Neural cell (in vitro differentiated cells): ENCODE data around the gene LRRC26. TPM values are rescaled to one million over a fixed set of nuclear protein-coding genes. Genes with fewer than 3 reads are reported as not detected.
"Not testable (repeated sequence)": the region's sequence is repeated elsewhere in the genome, so short reads cannot be mapped to it uniquely, and the experiment has no call there.

Experiments
- H2AFZ ChIP-seq: fragments of 200-600, 300-800 bp; sonication (generic), shearing (Covaris generic); 2 replicates; pipeline ENCODE4 v1.6.0; 2014; ENCODE audit warnings: low read depth, mild to moderate bottlenecking, antibody characterized with exemption, low read length, moderate library complexity
- H3F3A ChIP-seq: fragments of 200-600 bp; shearing (Covaris generic); 2 replicates; pipeline ENCODE4 v1.6.1; 2016; ENCODE audit warnings: mild to moderate bottlenecking, moderate library complexity, mixed read lengths, antibody characterized with exemption, low read length; ENCODE audit not compliant: insufficient read depth, poor library complexity, severe bottlenecking
- H3K27ac ChIP-seq: fragments of 200-600, 300-800 bp; sonication (generic), shearing (Covaris generic); 2 replicates; pipeline ENCODE4 v1.5.1; 2014; ENCODE audit warnings: mild to moderate bottlenecking, low read length, moderate library complexity
- H3K27me3 ChIP-seq: fragments of 300-800, 200-600 bp; sonication (generic), shearing (Covaris generic); 2 replicates; pipeline ENCODE4 v1.6.0; 2014; ENCODE audit warnings: mild to moderate bottlenecking, low read depth, low read length, moderate library complexity; ENCODE audit not compliant: insufficient read depth
- H3K36me3 ChIP-seq: fragments of 300-800, 200-600 bp; sonication (generic), shearing (Covaris generic); 2 replicates; pipeline ENCODE4 v1.5.1; 2014; ENCODE audit warnings: mild to moderate bottlenecking, antibody characterized with exemption, low read length, moderate library complexity; ENCODE audit not compliant: insufficient read depth
- H3K4me2 ChIP-seq: fragments of 300-800, 200-600 bp; sonication (generic), shearing (Covaris generic); 2 replicates; pipeline ENCODE4 v1.6.0; 2014; ENCODE audit warnings: mild to moderate bottlenecking, low read length
- H3K4me3 ChIP-seq: fragments of 300-800, 200-600 bp; sonication (generic), shearing (Covaris generic); 2 replicates; pipeline ENCODE4 v1.5.1; 2014; ENCODE audit warnings: mild to moderate bottlenecking, low read length, moderate library complexity
- H3K79me2 ChIP-seq: fragments of 200-600 bp; shearing (Covaris generic); replicated peaks from 2 replicates; pipeline ENCODE4 v1.6.0; 2014; ENCODE audit warnings: mild to moderate bottlenecking, low read length, moderate library complexity; ENCODE audit not compliant: insufficient read depth
- H3K9ac ChIP-seq: fragments of 300-800, 200-600 bp; sonication (generic), shearing (Covaris generic); 2 replicates; pipeline ENCODE4 v1.6.1; 2016; ENCODE audit warnings: mild to moderate bottlenecking, low read length, mixed read lengths
- H3K9me2 ChIP-seq: fragments of 200-600 bp; shearing (Covaris generic); 2 replicates; pipeline ENCODE4 v1.6.1; 2016; ENCODE audit warnings: mild to moderate bottlenecking, low read length, mixed read lengths; ENCODE audit not compliant: insufficient read depth
- H3K9me3 ChIP-seq: fragments of 200-600, 300-800 bp; sonication (generic), shearing (Covaris generic); 2 replicates; pipeline ENCODE4 v1.6.1; 2016; ENCODE audit warnings: mild to moderate bottlenecking, mixed run types, low read length, moderate library complexity, mixed read lengths
- H4K20me1 ChIP-seq: fragments of 200-600 bp; shearing (Covaris generic); 2 replicates; pipeline ENCODE4 v1.6.1; 2016; ENCODE audit warnings: mild to moderate bottlenecking, mixed run types; ENCODE audit not compliant: insufficient read depth
- polyA plus RNA-seq: library from polyadenylated mRNA; depleted of rRNA; stranded (reverse); fragments of >200 nt; gene quantifications from 2 replicates; pipeline ENCODE4 v1.2.3, GENCODE V29; 2014
- small RNA-seq, 3 experiments: library from RNA; depleted of rRNA; stranded (forward); fragments of <200 nt; gene quantifications; one replicate each; pipeline ENCODE3, GENCODE V24; 2012

LRRC26 gene
- polyA plus RNA-seq, 1 donor from 2014 or later = 2.2 TPM

- not testable (repeated sequence) for H3K27ac ChIP-seq, H3K9ac ChIP-seq, H3K36me3 ChIP-seq, H3K9me2 ChIP-seq, H2AFZ ChIP-seq, H3K9me3 ChIP-seq, H3F3A ChIP-seq, H4K20me1 ChIP-seq, H3K4me3 ChIP-seq, H3K27me3 ChIP-seq, H3K79me2 ChIP-seq, H3K4me2 ChIP-seq
These were observed 46.9 kb downstream of the LRRC26 start for GRCh38 chr9:137122796-137123467.

- not testable (repeated sequence) for H3K79me2 ChIP-seq, H3K27ac ChIP-seq, H3K27me3 ChIP-seq, H3K36me3 ChIP-seq, H3F3A ChIP-seq, H4K20me1 ChIP-seq, H3K4me2 ChIP-seq, H3K9ac ChIP-seq, H3K9me2 ChIP-seq, H3K4me3 ChIP-seq, H2AFZ ChIP-seq, H3K9me3 ChIP-seq
These were observed 47.7 kb downstream of the LRRC26 start for GRCh38 chr9:137121927-137122795.

Small RNA genes lying within 50 kb of the gene (small RNA-seq; reads per million reads assigned to genes)
- 0 reads per million in 3 experiments for gene MIR3621

Other genes with a start within 250 kb of the LRRC26 start
- gene FBXW5, start 225.3 kb downstream of the LRRC26 start, polyA plus RNA-seq = 138 and 148 TPM in 2 replicates
- not detected in 2 replicates for gene C8G, start 224.8 kb downstream of the LRRC26 start, polyA plus RNA-seq
- gene LCN12, start 217.8 kb downstream of the LRRC26 start, polyA plus RNA-seq = 2.9 TPM in 1 of 2 replicates, not detected in the other
- gene PTGDS, start 192.5 kb downstream of the LRRC26 start, polyA plus RNA-seq = 2.0 TPM in 1 of 2 replicates, not detected in the other
- 0.76 TPM in 1 of 2 replicates, not detected in the other for gene LCNL1, start 187.1 kb downstream of the LRRC26 start, polyA plus RNA-seq
- gene PAXX, start 177.6 kb downstream of the LRRC26 start, polyA plus RNA-seq = 276 and 346 TPM in 2 replicates
- not detected in 2 replicates for gene CLIC3, start 173.5 kb downstream of the LRRC26 start, polyA plus RNA-seq
- gene ABCA2, start 141.8 kb downstream of the LRRC26 start, polyA plus RNA-seq = 30.6 and 52.0 TPM in 2 replicates
- gene FUT7, start 138.0 kb downstream of the LRRC26 start, polyA plus RNA-seq = 0.56 and 0.69 TPM in 2 replicates
- gene NPDC1, start 123.9 kb downstream of the LRRC26 start, polyA plus RNA-seq = 161 and 162 TPM in 2 replicates
- gene ENTPD2, start 116.0 kb downstream of the LRRC26 start, polyA plus RNA-seq = not detected in 2 replicates
- 0.22 and 0.96 TPM in 2 replicates for gene SAPCD2, start 99.5 kb downstream of the LRRC26 start, polyA plus RNA-seq
- gene UAP1L1, start 92.5 kb downstream of the LRRC26 start, polyA plus RNA-seq = 0.21 and 0.36 TPM in 2 replicates
- 72.0 and 90.9 TPM in 2 replicates for gene MAN1B1, start 83.1 kb downstream of the LRRC26 start, polyA plus RNA-seq
- gene DPP7, start 55.3 kb downstream of the LRRC26 start, polyA plus RNA-seq = 23.3 and 43.3 TPM in 2 replicates
- 0.58 and 0.68 TPM in 2 replicates for gene GRIN1, start 30.9 kb downstream of the LRRC26 start, polyA plus RNA-seq
- not detected in 2 replicates for gene TMEM210, start 2.0 kb upstream of the LRRC26 start, polyA plus RNA-seq
- 38.1 and 47.2 TPM in 2 replicates for gene ANAPC2, start 18.5 kb upstream of the LRRC26 start, polyA plus RNA-seq
- gene SSNA1, start 18.6 kb upstream of the LRRC26 start, polyA plus RNA-seq = 170 and 195 TPM in 2 replicates
- 8.1 TPM in 2 replicates for gene TPRN, start 30.7 kb upstream of the LRRC26 start, polyA plus RNA-seq
- gene TMEM203, start 35.6 kb upstream of the LRRC26 start, polyA plus RNA-seq = 61.1 and 66.7 TPM in 2 replicates
- 8.8 and 18.2 TPM in 2 replicates for gene NDOR1, start 35.6 kb upstream of the LRRC26 start, polyA plus RNA-seq
- 1.2 and 1.5 TPM in 2 replicates for gene RNF208, start 52.2 kb upstream of the LRRC26 start, polyA plus RNA-seq
- gene CYSRT1, start 55.1 kb upstream of the LRRC26 start, polyA plus RNA-seq = 1.3 and 3.3 TPM in 2 replicates
- gene RNF224, start 57.5 kb upstream of the LRRC26 start, polyA plus RNA-seq = 0.26 TPM in 1 of 2 replicates, not detected in the other
- gene SLC34A3, start 60.9 kb upstream of the LRRC26 start, polyA plus RNA-seq = 0.12 and 0.27 TPM in 2 replicates
- 60.3 and 68.8 TPM in 2 replicates for gene TUBB4B, start 71.2 kb upstream of the LRRC26 start, polyA plus RNA-seq
- not detected in 2 replicates for gene STPG3, start 81.2 kb upstream of the LRRC26 start, polyA plus RNA-seq
- gene NELFB, start 85.3 kb upstream of the LRRC26 start, polyA plus RNA-seq = 64.7 and 82.2 TPM in 2 replicates
- gene TOR4A, start 107.7 kb upstream of the LRRC26 start, polyA plus RNA-seq = 0.50 and 0.70 TPM in 2 replicates
- 1.4 and 2.3 TPM in 2 replicates for gene NRARP, start 132.2 kb upstream of the LRRC26 start, polyA plus RNA-seq